PC-3 (cell line): ENCODE measurements around the gene ADAM12.

Experiments used
- EZH2 ChIP-seq: fragments of 300-600 bp; sonication (generic); IDR thresholded peaks from one replicate; pipeline ENCODE4 v1.6.1; 2017; ENCODE audit warnings: antibody characterized with exemption, mild to moderate bottlenecking, low read length; ENCODE audit not compliant: unreplicated experiment
- TF ChIP-seq, protein P1 (sequence below): fragments of 300-600 bp; sonication (generic); conservative IDR thresholded peaks from 2 replicates; pipeline ENCODE4 v1.5.1; 2017; ENCODE audit warnings: antibody characterized with exemption, low read depth, mild to moderate bottlenecking, low read length

GRCh38 chr10:126250527-126251310, 137.6 kb downstream of the ADAM12 start:
- no peak for TF ChIP-seq EZH2
- TF ChIP-seq, protein P1, sequence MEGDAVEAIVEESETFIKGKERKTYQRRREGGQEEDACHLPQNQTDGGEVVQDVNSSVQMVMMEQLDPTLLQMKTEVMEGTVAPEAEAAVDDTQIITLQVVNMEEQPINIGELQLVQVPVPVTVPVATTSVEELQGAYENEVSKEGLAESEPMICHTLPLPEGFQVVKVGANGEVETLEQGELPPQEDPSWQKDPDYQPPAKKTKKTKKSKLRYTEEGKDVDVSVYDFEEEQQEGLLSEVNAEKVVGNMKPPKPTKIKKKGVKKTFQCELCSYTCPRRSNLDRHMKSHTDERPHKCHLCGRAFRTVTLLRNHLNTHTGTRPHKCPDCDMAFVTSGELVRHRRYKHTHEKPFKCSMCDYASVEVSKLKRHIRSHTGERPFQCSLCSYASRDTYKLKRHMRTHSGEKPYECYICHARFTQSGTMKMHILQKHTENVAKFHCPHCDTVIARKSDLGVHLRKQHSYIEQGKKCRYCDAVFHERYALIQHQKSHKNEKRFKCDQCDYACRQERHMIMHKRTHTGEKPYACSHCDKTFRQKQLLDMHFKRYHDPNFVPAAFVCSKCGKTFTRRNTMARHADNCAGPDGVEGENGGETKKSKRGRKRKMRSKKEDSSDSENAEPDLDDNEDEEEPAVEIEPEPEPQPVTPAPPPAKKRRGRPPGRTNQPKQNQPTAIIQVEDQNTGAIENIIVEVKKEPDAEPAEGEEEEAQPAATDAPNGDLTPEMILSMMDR, result no peak
